Heart left ventricle (tissue), 16 donors: Measurements from ENCODE around the gene PRMT1. TPM values are rescaled to one million over a fixed set of nuclear protein-coding genes. Genes with fewer than 3 reads are reported as not detected.
"Not testable (repeated sequence)": the region's sequence is repeated elsewhere in the genome, so short reads cannot be mapped to it uniquely, and the experiment has no call there.

Experiments used
- ATAC-seq, 4 donors: fragments of 200-7000 bp; cut with Tn5 transposase; one replicate each; pipeline ENCODE4 v1.9.1; 2020 to 2022; ENCODE audit warnings: moderate library complexity in 4 of 4, mild to moderate bottlenecking in 3 of 4, moderate number of reproducible peaks in 1 of 4
- DNase-seq, 5 donors: peaks; one replicate each; pipeline ENCODE4 v3.0.0-alpha.2; 2020
- H3K27ac ChIP-seq, 12 donors: fragments of 200-600 bp; sonication (generic) in 4 of 12; one replicate each; pipeline versions ENCODE4 v1.5.0 to v1.8.0; 2016 to 2022; ENCODE audit warnings: mild to moderate bottlenecking in 2 of 12
- H3K27me3 ChIP-seq, 9 donors: fragments of 200-600 bp; sonication (generic) in 2 of 9; one replicate each; pipeline versions ENCODE4 v1.5.1 to v1.8.0; 2016 to 2022; ENCODE audit warnings: mild to moderate bottlenecking in 3 of 9
- H3K36me3 ChIP-seq, 9 donors: fragments of 200-600 bp; sonication (generic) in 2 of 9; one replicate each; pipeline versions ENCODE4 v1.5.0 to v1.8.0; 2018 to 2022; ENCODE audit warnings: mild to moderate bottlenecking in 2 of 9
- H3K4me1 ChIP-seq, 12 donors: fragments of 200-600 bp; sonication (generic) in 4 of 12; one replicate each; pipeline versions ENCODE4 v1.5.0 to v1.8.0; 2016 to 2022; ENCODE audit warnings: mild to moderate bottlenecking in 3 of 12
- H3K4me3 ChIP-seq, 12 donors: fragments of 200-600 bp; sonication (generic) in 4 of 12; one replicate each; pipeline versions ENCODE4 v1.5.0 to v1.8.0; 2017 to 2022; ENCODE audit warnings: mild to moderate bottlenecking in 9 of 12, moderate library complexity in 4 of 12
- H3K9me3 ChIP-seq, 12 donors: fragments of 200-600 bp; sonication (generic) in 4 of 12; one replicate each; pipeline versions ENCODE4 v1.5.0 to v1.8.0; 2016 to 2022; ENCODE audit warnings: mild to moderate bottlenecking in 1 of 12
- CTCF ChIP-seq, 12 donors: fragments of 200-600 bp; sonication (generic) in 4 of 12; IDR thresholded peaks; one replicate each; pipeline versions ENCODE4 v1.5.0 to v1.8.0; 2018 to 2022; ENCODE audit warnings: antibody characterized with exemption in 12 of 12, mild to moderate bottlenecking in 5 of 12
- POLR2A ChIP-seq, 2 donors: fragments of 450-650 bp; IDR thresholded peaks; one replicate each; pipeline ENCODE4 v1.6.1; 2017; ENCODE audit warnings: antibody characterized with exemption in 2 of 2, mild to moderate bottlenecking in 2 of 2, moderate library complexity in 2 of 2
- WGBS, 4 donors: extraction: QIAGEN DNeasy Blood & Tissue Kit in 2 of 4; methylation state at CpG; one replicate each; pipeline versions ENCODE4 v1.1.5 to v1.1.7; 2013 to 2018; 5-methylcytosine and 5-hydroxymethylcytosine counted together
- intact Hi-C, 10 donors: fragments of 100-400 bp; cut with DNase I; formaldehyde crosslinking; loops; one replicate each; pipeline versions ENCODE4 v1.11.1 to v1.14.2; 2022
- polyA plus RNA-seq, 2 donors: library from polyadenylated mRNA; stranded (reverse); fragments of 200-250 nt; gene quantifications; one replicate each; pipeline ENCODE4 v1.2.3, GENCODE V29; 2013
- total RNA-seq, 9 donors: library from RNA; depleted of rRNA in 2 of 9; stranded (reverse); fragments of >200 nt in 2 of 9; fragmentation: NEBNext Ultra II Directional in 3 of 9; extraction: Animal tissue kit (Norgen Biotek cat#: 25700) in 3 of 9; gene quantifications; one replicate each; pipeline versions ENCODE4 v1.1.0 to v1.2.4, GENCODE V29; 2016 to 2023
- donor health status: ischemic (EF 13 %, LVEDD 7.1; RV severe dilation, severe dysfunction).
- donor health status: healthy with polysubstance abuse.
- donor health status: DM: no; HTN: yes; CAD: no.
- donor health status: DM: no; HTN: no; CAD: no.
- donor health status: ischemic (EF 25% LVEDD 6.9; RV normal size, moderate dysfunction).
- donor health status: ischemic (EF 25% LVEDD 5.7; RV mildly dilated, moderate dysfunction).
- donor health status: healthy.
- donor health status: DM: yes; HTN: yes; CAD: no.
- donor health status: ischemic (EF 35%, LVEDD 5.7; RV mildly dilated, moderate dysfunction).
- donor health status: nonischemic (EF 11% LVEDD 7.7; RV severe dilation, severe dysfunction).
- donor health status: DM: yes; HTN: yes; CAD: no.
- donor health status: PGD.
- donor health status: ischemic (EF 29% LVEDD 5.4; RV normal size, mild dysfunction).
- donor health status: nonischemic (EF 23%, LVEDD 6.1; RV moderate dilation, normal function).

The PRMT1 gene
- total and polyA plus RNA-seq, 11 donors, result 106 to 283 (median 124) TPM

GRCh38 chr19:49631610-49632192 is 45.4 kb upstream of the PRMT1 start:
- peaks cover 0 to 35% (median 24%) of the 10 kb centered on the region in 12 donors for H3K4me1 ChIP-seq
- peaks cover 0 to 32% (median 15%) of the 10 kb centered on the region in 9 donors for H3K36me3 ChIP-seq
- H3K27ac ChIP-seq, result peak overlapping the region in 1 of 12 donors; percentile 38
- intact Hi-C loops, result loop anchor here in 1 of 10 donors (5.0 kb wide), 1 partner anchor 186 kb away; the partner anchor contains the start of gene MED25
- H3K4me3 ChIP-seq, result no peak overlapping the region
- no peak for TF ChIP-seq CTCF (IDR thresholded peaks at IDR 0.05)
- no peak for TF ChIP-seq POLR2A (IDR thresholded peaks at IDR 0.05)
- H3K9me3 ChIP-seq, result no peaks in the 10 kb centered on the region
- DNase-seq, result no peak
- no peaks in the 10 kb centered on the region for H3K27me3 ChIP-seq
- no peak for ATAC-seq
- 87 to 89% (median 88%) methylated on average over 17 to 19 of the region's 19 CpGs for WGBS, 4 donors

GRCh38 chr19:49632576-49632975 is 44.5 kb upstream of the PRMT1 start:
- peaks cover 0 to 43% (median 28%) of the 10 kb centered on the region in 12 donors for H3K4me1 ChIP-seq
- intact Hi-C loops, result loop anchor here in 1 of 10 donors (5.0 kb wide), 1 partner anchor 185 kb away; the partner anchor contains the start of gene MED25

GRCh38 chr19:49633273-49633672 is 43.8 kb upstream of the PRMT1 start:
- Histone ChIP-seq H3K36me3 (peaks cover 0 to 24% (median 12%) of the 10 kb centered on the region in 9 donors), H3K4me1 (peaks cover 0 to 50% (median 33%) of the 10 kb centered on the region in 12 donors)
- ATAC-seq, H3K4me3 ChIP-seq, H3K9me3 ChIP-seq, H3K27me3 ChIP-seq, H3K27ac ChIP-seq, DNase-seq: not testable (repeated sequence)
- intact Hi-C loops, result loop anchor here in 1 of 10 donors (5.0 kb wide), 1 partner anchor 184 kb away; the partner anchor contains the start of gene MED25
- 70 to 74% (median 72%) methylated on average over 8 to 9 of the region's 9 CpGs for WGBS, 4 donors

More at GRCh38 chr19:49632576-49632975, 44.5 kb upstream of the PRMT1 start:
- Histone ChIP-seq H3K4me3 (no peak overlapping the region), H3K9me3 (no peaks in the 10 kb centered on the region), H3K27me3 (no peaks in the 10 kb centered on the region), H3K36me3 (peaks cover 0 to 26% (median 12%) of the 10 kb centered on the region in 9 donors), H3K27ac (no peak overlapping the region)
- no peak for DNase-seq
- no peak for ATAC-seq
- 96 to 100% (median 98%) methylated on average over 5 of the region's 5 CpGs for WGBS, 4 donors
- TF ChIP-seq POLR2A (IDR thresholded peaks at IDR 0.05) (no peak), CTCF (IDR thresholded peaks at IDR 0.05) (no peak)

- ATAC-seq (no peak), DNase-seq (no peak)
- no peaks in the 10 kb centered on the region for H3K9me3 ChIP-seq
- H3K27ac ChIP-seq, result peak overlapping the region in 10 of 12 donors; percentile 26 to 61 (median 54)
- WGBS, 4 donors, result 33 to 51% (median 41%) methylated on average over 24 of the region's 24 CpGs
- peak in 1 of 12 donors; percentile 5 for TF ChIP-seq CTCF (IDR thresholded peaks at IDR 0.05)
- TF ChIP-seq POLR2A (IDR thresholded peaks at IDR 0.05), result no peak
- H3K4me3 ChIP-seq, result no peak overlapping the region
- intact Hi-C loops, result loop anchor here in 5 of 10 donors (5.0 kb wide), 2 partner anchors 38 to 43 kb away; partner anchors contain the start of gene PRR12 (in 4 of the 5)
- no peaks in the 10 kb centered on the region for H3K27me3 ChIP-seq
- H3K4me1 ChIP-seq, result peaks cover 0 to 60% (median 38%) of the 10 kb centered on the region in 12 donors
- H3K36me3 ChIP-seq, result peaks cover 0 to 23% (median 12%) of the 10 kb centered on the region in 9 donors
Observed at GRCh38 chr19:49635530-49636232, 41.4 kb upstream of the PRMT1 start.
